ENCODE measurements around the gene CENPS.

DNA sequence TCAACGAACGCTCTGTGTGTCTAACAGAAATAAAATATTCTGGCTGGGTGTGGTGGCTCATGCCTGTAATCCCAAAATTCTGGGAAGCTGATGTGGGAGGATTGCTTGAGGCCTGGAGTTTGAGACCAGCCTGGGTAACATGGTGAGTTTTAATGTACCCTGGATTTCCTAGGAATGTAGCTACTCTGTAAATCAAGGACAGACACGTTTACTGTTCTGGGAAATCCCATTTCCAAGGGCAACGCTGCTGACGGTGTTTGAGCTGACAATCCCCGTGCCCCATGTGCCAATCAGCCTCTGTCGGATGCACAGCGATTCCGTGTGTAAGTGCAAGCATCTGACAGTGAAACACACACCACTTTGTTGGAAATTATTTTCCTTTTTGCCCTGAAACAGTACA is 27.6 kb downstream of the CENPS start:
- TF ChIP-seq POLR2A (IDR thresholded peaks at IDR 0.05; ENCODE audit: insufficient read depth in 1 of 2, low read depth in 2 of 2, low read length in 2 of 2) (no peak), SMAD1 (CRISPR knock-in tag; IDR thresholded peaks at IDR 0.05; ENCODE audit: borderline replicate concordance, low read depth) (no peak), SIN3A (IDR thresholded peaks at IDR 0.05; ENCODE audit: borderline replicate concordance, low read depth, low read length) (no peak), MYC (CRISPR knock-in tag; IDR thresholded peaks at IDR 0.05; ENCODE audit: borderline replicate concordance) (no peak), ZNF709 (CRISPR knock-in tag; IDR thresholded peaks at IDR 0.05) (no peak), EP300 (IDR thresholded peaks at IDR 0.05; ENCODE audit: low read depth in 2 of 2, low read length in 2 of 2) (no peak), EP300 (CRISPR knock-in tag; IDR thresholded peaks at IDR 0.05; ENCODE audit: borderline replicate concordance) (no peak)
- TF ChIP-seq, protein P1, sequence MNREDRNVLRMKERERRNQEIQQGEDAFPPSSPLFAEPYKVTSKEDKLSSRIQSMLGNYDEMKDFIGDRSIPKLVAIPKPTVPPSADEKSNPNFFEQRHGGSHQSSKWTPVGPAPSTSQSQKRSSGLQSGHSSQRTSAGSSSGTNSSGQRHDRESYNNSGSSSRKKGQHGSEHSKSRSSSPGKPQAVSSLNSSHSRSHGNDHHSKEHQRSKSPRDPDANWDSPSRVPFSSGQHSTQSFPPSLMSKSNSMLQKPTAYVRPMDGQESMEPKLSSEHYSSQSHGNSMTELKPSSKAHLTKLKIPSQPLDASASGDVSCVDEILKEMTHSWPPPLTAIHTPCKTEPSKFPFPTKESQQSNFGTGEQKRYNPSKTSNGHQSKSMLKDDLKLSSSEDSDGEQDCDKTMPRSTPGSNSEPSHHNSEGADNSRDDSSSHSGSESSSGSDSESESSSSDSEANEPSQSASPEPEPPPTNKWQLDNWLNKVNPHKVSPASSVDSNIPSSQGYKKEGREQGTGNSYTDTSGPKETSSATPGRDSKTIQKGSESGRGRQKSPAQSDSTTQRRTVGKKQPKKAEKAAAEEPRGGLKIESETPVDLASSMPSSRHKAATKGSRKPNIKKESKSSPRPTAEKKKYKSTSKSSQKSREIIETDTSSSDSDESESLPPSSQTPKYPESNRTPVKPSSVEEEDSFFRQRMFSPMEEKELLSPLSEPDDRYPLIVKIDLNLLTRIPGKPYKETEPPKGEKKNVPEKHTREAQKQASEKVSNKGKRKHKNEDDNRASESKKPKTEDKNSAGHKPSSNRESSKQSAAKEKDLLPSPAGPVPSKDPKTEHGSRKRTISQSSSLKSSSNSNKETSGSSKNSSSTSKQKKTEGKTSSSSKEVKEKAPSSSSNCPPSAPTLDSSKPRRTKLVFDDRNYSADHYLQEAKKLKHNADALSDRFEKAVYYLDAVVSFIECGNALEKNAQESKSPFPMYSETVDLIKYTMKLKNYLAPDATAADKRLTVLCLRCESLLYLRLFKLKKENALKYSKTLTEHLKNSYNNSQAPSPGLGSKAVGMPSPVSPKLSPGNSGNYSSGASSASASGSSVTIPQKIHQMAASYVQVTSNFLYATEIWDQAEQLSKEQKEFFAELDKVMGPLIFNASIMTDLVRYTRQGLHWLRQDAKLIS (CRISPR knock-in tag; IDR thresholded peaks at IDR 0.05): no peak
